ENCODE data around the gene HEG1. TPM values are rescaled to one million over a fixed set of nuclear protein-coding genes. Genes with fewer than 3 reads are reported as not detected.

The HEG1 gene
- total and polyA plus RNA-seq, 2 experiments from 2014 or later: 1.8 to 8.8 TPM

GRCh38 chr3:124981472-124981871 is 74.3 kb downstream of the HEG1 start (continued):
- TF ChIP-seq, protein P1, sequence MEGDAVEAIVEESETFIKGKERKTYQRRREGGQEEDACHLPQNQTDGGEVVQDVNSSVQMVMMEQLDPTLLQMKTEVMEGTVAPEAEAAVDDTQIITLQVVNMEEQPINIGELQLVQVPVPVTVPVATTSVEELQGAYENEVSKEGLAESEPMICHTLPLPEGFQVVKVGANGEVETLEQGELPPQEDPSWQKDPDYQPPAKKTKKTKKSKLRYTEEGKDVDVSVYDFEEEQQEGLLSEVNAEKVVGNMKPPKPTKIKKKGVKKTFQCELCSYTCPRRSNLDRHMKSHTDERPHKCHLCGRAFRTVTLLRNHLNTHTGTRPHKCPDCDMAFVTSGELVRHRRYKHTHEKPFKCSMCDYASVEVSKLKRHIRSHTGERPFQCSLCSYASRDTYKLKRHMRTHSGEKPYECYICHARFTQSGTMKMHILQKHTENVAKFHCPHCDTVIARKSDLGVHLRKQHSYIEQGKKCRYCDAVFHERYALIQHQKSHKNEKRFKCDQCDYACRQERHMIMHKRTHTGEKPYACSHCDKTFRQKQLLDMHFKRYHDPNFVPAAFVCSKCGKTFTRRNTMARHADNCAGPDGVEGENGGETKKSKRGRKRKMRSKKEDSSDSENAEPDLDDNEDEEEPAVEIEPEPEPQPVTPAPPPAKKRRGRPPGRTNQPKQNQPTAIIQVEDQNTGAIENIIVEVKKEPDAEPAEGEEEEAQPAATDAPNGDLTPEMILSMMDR (conservative IDR thresholded peaks at IDR 0.05; ENCODE audit: low read depth in 2 of 2): no peak
- TF ChIP-seq ZNF114 (CRISPR knock-in tag; IDR thresholded peaks at IDR 0.05): no peak
- TF ChIP-seq POLR2AphosphoS5 (IDR thresholded peaks at IDR 0.05; ENCODE audit: low read depth): no peak
- TF ChIP-seq CREB1 (CRISPR knock-in tag; IDR thresholded peaks at IDR 0.05; ENCODE audit: low read depth): no peak
- TF ChIP-seq ZNF331 (CRISPR knock-in tag; IDR thresholded peaks at IDR 0.05; ENCODE audit: low read depth): no peak

- Mint-ChIP-seq H3K9me3 (no peaks in the 10 kb centered on the region; the same call in 2 of the 3 replicates), H3K4me1 (0 out of 3 replicates have a peak, but pooled peaks cover 3% of the 10 kb centered on the region), H3K4me3 (no peak overlapping the region), H3K27ac (no peak overlapping the region), H3K27me3 (ENCODE audit: insufficient read depth, low read depth, poor library complexity) (no peaks in the 10 kb centered on the region), H3K36me3 (ENCODE audit: low read depth) (peaks cover 16% of the 10 kb centered on the region; the same call in 2 of the 3 replicates)
- no peaks in the 10 kb centered on the region for H4K20me1 ChIP-seq (replicated peaks; ENCODE audit: insufficient read depth)
- no peak overlapping the region for H3K4me2 ChIP-seq
- H3K9me2 ChIP-seq (ENCODE audit: insufficient read depth): 0 out of 2 replicates have a peak, but pooled peaks cover 3% of the 10 kb centered on the region
- no peaks in the 10 kb centered on the region for H3K79me2 ChIP-seq (replicated peaks; ENCODE audit: insufficient read depth)
- H2AFZ ChIP-seq: no peak overlapping the region
- H3K27me3 ChIP-seq (ENCODE audit: insufficient read depth): no peaks in the 10 kb centered on the region
- H3K27ac ChIP-seq (ENCODE audit: low read depth): no peak overlapping the region
- no peak overlapping the region for H3K4me3 ChIP-seq
- no peak for ATAC-seq
- H3F3A ChIP-seq (replicated peaks; ENCODE audit: low read depth): no peaks in the 10 kb centered on the region
- H3K4me1 ChIP-seq (ENCODE audit: insufficient read depth): no peaks in the 10 kb centered on the region
- H3K36me3 ChIP-seq (ENCODE audit: insufficient read depth): no peaks in the 10 kb centered on the region
- no peak for DNase-seq (ENCODE audit: low spot score)
- TF ChIP-seq NANOG (IDR thresholded peaks at IDR 0.05; ENCODE audit: borderline replicate concordance) (no peak), EZH2 (IDR thresholded peaks at IDR 0.05; ENCODE audit: low read depth, unreplicated experiment) (no peak), EZH2phosphoT487 (IDR thresholded peaks at IDR 0.05; ENCODE audit: unreplicated experiment) (no peak)
These were observed 77.2 kb downstream of the HEG1 start for GRCh38 chr3:124978627-124979026.

DNA sequence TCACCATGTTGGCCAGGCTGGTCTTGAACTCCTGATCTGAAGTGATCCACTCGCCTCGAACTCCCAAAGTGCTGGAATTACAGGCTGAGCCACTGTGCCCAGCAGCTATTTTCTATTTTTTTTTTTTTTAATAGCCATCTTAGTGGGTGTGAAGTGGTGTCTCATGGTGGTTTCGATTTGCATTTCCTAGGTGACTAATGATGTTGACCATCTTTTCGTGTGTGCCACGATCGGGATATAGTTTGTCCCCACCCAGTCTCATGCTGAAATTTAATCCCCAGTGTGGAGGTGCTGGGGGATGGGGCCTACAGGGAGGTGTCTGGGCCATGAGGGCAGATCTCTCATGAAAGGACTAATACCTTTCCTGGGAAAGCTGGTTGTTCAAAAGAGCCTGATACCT is 79.4 kb downstream of the HEG1 start:
- Histone ChIP-seq H3K79me2 (replicated peaks; ENCODE audit: insufficient read depth) (no peaks in the 10 kb centered on the region), H3K4me3 (no peak overlapping the region), H2AFZ (no peak overlapping the region), H3K9me2 (ENCODE audit: insufficient read depth) (no peaks in the 10 kb centered on the region), H3K4me1 (ENCODE audit: insufficient read depth) (no peaks in the 10 kb centered on the region), H3K27me3 (ENCODE audit: insufficient read depth) (no peaks in the 10 kb centered on the region), H3F3A (replicated peaks; ENCODE audit: low read depth) (no peaks in the 10 kb centered on the region), H3K36me3 (ENCODE audit: insufficient read depth) (no peaks in the 10 kb centered on the region), H3K4me2 (no peak overlapping the region), H4K20me1 (replicated peaks; ENCODE audit: insufficient read depth) (no peaks in the 10 kb centered on the region), H3K27ac (ENCODE audit: low read depth) (no peak overlapping the region)
- no peak for DNase-seq (ENCODE audit: low spot score)
- Mint-ChIP-seq H3K36me3 (ENCODE audit: low read depth) (peaks cover 16% of the 10 kb centered on the region; the same call in 2 of the 3 replicates), H3K27ac (no peak overlapping the region), H3K9me3 (no peaks in the 10 kb centered on the region; the same call in 2 of the 3 replicates), H3K4me1 (no peaks in the 10 kb centered on the region), H3K27me3 (ENCODE audit: insufficient read depth, low read depth, poor library complexity) (no peaks in the 10 kb centered on the region), H3K4me3 (no peak overlapping the region)
- ATAC-seq: no peak
- TF ChIP-seq, protein P2, sequence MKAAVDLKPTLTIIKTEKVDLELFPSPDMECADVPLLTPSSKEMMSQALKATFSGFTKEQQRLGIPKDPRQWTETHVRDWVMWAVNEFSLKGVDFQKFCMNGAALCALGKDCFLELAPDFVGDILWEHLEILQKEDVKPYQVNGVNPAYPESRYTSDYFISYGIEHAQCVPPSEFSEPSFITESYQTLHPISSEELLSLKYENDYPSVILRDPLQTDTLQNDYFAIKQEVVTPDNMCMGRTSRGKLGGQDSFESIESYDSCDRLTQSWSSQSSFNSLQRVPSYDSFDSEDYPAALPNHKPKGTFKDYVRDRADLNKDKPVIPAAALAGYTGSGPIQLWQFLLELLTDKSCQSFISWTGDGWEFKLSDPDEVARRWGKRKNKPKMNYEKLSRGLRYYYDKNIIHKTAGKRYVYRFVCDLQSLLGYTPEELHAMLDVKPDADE (IDR thresholded peaks at IDR 0.05): no peak
- TF ChIP-seq, protein P3, sequence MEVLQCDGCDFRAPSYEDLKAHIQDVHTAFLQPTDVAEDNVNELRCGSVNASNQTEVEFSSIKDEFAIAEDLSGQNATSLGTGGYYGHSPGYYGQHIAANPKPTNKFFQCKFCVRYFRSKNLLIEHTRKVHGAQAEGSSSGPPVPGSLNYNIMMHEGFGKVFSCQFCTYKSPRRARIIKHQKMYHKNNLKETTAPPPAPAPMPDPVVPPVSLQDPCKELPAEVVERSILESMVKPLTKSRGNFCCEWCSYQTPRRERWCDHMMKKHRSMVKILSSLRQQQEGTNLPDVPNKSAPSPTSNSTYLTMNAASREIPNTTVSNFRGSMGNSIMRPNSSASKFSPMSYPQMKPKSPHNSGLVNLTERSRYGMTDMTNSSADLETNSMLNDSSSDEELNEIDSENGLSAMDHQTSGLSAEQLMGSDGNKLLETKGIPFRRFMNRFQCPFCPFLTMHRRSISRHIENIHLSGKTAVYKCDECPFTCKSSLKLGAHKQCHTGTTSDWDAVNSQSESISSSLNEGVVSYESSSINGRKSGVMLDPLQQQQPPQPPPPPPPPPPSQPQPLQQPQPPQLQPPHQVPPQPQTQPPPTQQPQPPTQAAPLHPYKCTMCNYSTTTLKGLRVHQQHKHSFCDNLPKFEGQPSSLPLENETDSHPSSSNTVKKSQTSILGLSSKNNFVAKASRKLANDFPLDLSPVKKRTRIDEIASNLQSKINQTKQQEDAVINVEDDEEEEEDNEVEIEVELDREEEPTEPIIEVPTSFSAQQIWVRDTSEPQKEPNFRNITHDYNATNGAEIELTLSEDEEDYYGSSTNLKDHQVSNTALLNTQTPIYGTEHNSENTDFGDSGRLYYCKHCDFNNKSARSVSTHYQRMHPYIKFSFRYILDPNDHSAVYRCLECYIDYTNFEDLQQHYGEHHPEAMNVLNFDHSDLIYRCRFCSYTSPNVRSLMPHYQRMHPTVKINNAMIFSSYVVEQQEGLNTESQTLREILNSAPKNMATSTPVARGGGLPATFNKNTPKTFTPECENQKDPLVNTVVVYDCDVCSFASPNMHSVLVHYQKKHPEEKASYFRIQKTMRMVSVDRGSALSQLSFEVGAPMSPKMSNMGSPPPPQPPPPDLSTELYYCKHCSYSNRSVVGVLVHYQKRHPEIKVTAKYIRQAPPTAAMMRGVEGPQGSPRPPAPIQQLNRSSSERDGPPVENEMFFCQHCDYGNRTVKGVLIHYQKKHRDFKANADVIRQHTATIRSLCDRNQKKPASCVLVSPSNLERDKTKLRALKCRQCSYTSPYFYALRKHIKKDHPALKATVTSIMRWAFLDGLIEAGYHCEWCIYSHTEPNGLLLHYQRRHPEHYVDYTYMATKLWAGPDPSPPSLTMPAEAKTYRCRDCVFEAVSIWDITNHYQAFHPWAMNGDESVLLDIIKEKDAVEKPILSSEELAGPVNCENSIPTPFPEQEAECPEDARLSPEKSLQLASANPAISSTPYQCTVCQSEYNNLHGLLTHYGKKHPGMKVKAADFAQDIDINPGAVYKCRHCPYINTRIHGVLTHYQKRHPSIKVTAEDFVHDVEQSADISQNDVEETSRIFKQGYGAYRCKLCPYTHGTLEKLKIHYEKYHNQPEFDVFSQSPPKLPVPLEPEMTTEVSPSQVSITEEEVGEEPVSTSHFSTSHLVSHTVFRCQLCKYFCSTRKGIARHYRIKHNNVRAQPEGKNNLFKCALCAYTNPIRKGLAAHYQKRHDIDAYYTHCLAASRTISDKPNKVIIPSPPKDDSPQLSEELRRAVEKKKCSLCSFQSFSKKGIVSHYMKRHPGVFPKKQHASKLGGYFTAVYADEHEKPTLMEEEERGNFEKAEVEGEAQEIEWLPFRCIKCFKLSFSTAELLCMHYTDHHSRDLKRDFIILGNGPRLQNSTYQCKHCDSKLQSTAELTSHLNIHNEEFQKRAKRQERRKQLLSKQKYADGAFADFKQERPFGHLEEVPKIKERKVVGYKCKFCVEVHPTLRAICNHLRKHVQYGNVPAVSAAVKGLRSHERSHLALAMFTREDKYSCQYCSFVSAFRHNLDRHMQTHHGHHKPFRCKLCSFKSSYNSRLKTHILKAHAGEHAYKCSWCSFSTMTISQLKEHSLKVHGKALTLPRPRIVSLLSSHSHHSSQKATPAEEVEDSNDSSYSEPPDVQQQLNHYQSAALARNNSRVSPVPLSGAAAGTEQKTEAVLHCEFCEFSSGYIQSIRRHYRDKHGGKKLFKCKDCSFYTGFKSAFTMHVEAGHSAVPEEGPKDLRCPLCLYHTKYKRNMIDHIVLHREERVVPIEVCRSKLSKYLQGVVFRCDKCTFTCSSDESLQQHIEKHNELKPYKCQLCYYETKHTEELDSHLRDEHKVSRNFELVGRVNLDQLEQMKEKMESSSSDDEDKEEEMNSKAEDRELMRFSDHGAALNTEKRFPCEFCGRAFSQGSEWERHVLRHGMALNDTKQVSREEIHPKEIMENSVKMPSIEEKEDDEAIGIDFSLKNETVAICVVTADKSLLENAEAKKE (CRISPR knock-in tag; IDR thresholded peaks at IDR 0.05): no peak
- TF ChIP-seq EZH2phosphoT487 (IDR thresholded peaks at IDR 0.05; ENCODE audit: unreplicated experiment) (no peak), EZH2 (IDR thresholded peaks at IDR 0.05; ENCODE audit: low read depth, unreplicated experiment) (no peak), JUNB (IDR thresholded peaks at IDR 0.05; ENCODE audit: unreplicated experiment) (no peak), POLR2AphosphoS5 (IDR thresholded peaks at IDR 0.05; ENCODE audit: low read depth) (no peak)
